ENCODE data around the gene GRM1.

The GRM1 gene

GRCh38 chr6:146100776-146101175 is 71.9 kb downstream of the GRM1 start:
- no peak for FAIRE-seq

- FAIRE-seq = no peak
Observed at GRCh38 chr6:146103416-146104072, 74.7 kb downstream of the GRM1 start.

DNA sequence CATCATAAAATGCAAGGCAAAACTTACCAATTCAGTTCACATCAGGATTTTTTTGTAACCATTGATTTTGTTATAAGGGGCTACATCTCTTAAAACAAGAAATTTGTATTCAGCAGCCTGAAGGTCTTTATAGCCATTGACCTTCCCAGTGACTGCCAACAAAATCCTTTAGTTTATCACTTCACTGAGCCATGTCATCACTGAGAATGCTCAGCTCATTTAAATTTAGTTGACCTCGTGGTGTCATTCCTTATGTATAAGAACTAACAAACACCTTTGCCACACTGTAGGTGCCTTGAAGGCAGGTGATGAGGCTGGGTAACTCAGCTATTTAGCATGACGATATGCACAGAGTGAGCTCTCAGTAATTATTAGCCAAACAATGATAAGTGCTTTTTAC is 77.7 kb downstream of the GRM1 start:
- no peak for FAIRE-seq

DNA sequence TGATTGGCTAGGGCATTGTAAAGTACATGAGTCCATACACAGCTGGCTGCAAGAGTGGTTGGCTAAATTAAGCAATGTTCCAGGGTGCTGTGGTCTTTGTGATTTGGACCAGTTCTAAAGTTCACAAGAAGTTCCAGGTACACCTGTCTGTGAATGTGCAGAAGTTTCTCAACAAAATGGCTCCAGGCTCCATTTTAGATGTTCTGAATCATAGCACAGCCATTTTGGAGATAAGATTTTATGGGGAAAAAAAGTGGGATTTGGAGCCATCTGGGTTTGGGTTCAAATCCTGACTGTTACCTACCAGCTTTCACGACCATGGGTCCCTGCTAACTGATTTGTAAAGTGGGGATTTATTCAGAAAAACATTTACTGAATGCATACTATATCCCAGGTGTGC is 82.1 kb downstream of the GRM1 start:
- FAIRE-seq = no peak

- no peak for FAIRE-seq
Observed at GRCh38 chr6:146111881-146112450, 83.1 kb downstream of the GRM1 start.

DNA sequence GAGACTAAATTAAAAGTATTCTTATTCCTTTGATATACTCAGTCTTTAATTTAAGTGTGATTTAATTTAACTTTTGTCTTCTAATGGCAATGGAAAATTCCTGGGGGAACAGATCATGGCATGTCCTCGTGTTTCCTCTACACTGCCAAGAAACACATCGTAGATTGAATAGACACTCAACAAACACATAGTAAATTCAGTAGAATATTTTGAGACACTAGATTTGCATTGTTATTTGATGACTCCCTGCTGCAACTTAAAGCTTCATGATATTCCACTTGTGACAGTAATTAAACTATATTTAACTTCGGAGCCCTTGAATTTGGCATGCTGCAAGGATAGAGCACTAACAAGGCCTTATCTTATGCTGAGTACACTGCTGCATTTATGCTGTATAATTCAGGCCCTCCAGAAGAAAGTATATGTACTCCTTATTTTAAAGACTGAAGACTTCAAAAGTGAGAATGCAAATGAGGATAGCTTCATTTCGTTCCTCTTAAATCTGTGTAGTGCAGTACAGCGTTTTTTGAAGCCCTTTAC is 84.3 kb downstream of the GRM1 start:
- no peak for FAIRE-seq

GRCh38 chr6:146123616-146124015 is 94.8 kb downstream of the GRM1 start:
- no peak for FAIRE-seq

- FAIRE-seq = no peak
Observed at GRCh38 chr6:146127447-146128215, 98.8 kb downstream of the GRM1 start.

- no peak for FAIRE-seq
Observed at GRCh38 chr6:146133866-146134265, 105.0 kb downstream of the GRM1 start.

- FAIRE-seq = no peak
Observed at GRCh38 chr6:146135167-146135566, 106.3 kb downstream of the GRM1 start.

DNA sequence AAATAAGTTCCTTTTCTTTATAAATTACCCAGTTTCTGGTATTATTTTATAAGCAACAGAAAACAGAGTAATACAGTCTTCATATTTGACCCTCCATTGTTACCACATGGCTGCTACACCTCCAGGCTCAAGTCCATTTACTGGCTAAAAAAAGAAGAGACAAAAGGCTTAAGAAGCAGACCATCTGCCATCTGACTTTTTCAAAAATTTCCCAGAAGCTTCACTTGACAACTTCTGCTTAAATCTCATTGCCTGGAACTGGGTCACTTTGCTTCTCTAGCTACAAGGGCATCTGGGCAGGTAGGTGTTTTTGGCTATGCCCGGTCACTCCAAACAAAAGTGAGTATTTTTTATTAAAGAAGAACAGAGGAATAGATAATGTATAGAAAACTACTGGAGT is 118.0 kb downstream of the GRM1 start:
- FAIRE-seq = no peak

DNA sequence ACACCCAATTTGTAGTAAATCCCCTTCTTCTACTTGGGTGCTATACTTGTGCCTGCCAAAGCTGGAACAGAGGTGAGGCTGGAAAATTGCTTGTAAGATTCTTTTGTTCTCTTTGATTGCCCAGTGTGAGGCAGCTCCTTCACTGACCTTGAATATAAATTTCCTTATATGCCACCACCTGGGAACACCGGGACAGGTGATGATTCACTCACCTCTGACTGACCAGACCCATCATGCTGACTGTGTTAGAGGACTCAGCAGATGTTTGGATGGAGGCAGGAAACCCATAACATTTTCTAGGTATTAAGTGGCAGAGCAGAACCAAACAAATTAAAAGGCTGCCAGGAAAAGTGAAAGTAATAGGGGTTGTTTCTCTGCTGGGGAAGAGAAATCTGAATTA is 120.9 kb downstream of the GRM1 start:
- no peak for FAIRE-seq

- FAIRE-seq = no peak
Observed at GRCh38 chr6:146153040-146153758, 124.3 kb downstream of the GRM1 start.

DNA sequence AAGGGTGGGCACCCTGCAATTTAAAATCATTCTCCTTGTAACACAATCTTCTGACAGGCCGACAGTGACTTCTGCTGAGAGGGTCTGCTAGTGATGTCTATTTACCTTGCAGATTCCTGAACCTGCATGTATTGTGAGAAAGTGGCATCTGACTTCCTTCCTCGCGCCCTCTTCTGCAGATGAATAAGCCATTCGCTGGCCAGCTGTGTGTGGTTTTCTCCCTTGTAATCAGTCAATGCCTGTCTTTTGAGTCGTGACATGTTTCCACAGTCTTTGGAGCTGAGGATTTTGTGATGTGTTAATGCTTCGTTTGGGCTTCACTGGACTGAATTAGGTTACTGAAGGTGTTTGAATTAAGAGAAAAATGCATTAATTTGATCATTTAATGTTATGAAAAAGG is 125.3 kb downstream of the GRM1 start:
- no peak for FAIRE-seq

GRCh38 chr6:146161664-146162063 is 132.8 kb downstream of the GRM1 start:
- FAIRE-seq = no peak

DNA sequence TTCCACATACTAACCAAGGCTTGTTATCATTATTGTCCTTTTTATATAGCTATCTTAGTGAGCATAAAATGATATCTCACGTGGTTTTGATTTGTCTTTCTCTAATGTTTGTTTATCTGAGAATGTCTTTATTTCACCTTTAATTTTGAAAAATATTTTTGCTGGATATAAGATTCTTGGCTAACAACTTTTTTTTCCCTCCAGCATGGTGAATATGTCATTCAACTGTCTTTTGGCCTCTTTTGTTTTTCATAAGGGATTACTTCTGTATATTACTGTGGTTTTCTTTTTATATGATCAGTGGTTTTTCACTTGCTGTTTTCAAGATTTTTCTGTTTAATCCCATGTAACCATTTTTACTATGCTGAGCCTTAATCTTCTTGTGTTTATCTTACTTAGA is 141.0 kb downstream of the GRM1 start:
- no peak for FAIRE-seq

DNA sequence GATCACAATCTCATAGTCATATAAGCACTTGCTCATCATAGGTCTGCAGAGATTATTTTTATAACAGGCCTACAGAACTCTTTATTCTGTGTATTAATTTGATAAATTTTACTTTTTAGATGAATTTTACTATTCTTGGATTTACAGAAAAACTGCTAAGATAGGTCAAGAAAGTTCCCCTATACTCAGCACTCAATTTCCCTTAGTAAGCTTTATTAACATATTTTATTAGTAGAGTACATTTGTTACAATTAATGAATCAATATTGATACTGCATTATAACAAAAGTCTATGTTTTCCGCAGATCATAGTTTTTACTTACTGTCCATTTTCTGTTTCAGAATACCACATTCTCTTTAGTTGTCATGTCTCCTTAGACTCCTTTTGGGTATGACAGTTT is 148.9 kb downstream of the GRM1 start:
- no peak for FAIRE-seq

GRCh38 chr6:146183831-146184230 is 155.0 kb downstream of the GRM1 start:
- FAIRE-seq = no peak

DNA sequence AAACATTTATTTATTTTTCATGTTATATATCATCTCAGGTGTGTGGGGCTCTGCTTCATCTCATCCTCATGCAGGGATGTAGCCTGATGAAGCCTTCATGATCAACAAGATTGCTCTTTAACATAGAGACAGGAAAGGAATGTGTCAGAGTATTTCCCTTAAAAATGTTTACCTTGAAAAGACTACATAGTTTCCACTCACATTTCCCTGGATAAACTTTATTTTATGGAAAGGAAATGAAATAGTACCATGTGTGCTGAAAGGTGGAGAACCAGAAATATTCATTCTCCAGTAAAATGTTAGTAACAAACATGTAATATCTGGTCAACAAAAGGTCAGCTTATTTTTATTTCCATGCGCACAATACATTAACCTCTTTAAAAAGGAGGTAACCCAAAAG is 155.8 kb downstream of the GRM1 start:
- no peak for FAIRE-seq

DNA sequence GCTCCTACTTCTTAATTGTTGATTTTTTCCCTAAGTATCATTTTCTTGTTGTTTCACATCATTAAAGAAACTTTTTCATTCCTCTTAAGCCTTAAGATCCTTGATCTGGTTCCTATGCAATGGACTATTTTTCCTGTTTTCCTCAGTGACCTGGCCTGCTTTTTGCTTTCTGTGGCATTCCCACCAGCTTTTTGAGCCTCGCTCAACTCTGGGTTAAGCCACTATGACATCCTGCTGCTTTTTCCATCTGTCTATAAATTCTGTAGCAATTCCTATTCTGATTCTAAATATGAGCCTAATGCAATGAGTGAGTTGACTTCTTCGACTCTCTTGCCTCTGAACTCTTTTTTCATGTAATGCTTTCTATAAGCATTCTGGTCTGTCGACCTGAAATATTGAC is 160.3 kb downstream of the GRM1 start:
- FAIRE-seq = no peak

DNA sequence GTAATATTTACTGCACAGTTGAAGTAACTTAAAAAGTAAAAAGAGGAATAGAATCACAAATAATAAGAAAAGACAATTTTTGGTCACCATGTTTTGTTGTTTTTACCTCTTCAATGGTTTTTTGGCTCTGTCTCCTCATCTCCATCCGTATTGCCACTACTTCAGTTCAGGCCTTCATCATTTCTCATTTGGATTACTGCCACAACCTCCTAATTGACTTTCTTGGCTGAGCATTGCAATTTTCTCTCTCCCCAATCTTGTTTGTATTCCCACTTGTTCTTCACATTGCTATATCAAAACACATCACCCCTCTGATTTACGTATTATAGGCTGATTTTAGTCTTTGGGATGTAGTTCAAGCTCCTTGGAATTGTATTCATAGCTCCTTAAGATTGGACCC is 161.7 kb downstream of the GRM1 start:
- FAIRE-seq = no peak

GRCh38 chr6:146191166-146191565 is 162.3 kb downstream of the GRM1 start:
- FAIRE-seq = no peak

DNA sequence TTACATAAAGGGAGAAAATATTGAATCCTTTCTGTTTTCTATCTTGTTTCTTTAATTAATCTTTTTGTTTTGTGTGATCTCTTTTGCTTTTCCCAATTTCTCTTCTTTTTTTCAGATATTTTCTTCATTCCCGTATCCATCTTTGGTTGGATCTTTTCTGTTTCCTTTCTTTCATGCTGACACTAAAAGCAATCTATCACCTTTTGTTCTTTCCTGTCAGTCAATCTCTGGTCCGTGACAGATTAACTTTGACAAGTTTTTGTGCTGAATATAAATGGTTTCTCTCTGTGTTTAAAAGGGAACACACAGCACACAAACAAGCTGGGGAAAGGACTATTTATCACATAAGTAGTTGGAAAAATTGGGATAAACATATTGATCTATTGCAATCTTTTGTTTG is 162.8 kb downstream of the GRM1 start:
- no peak for FAIRE-seq

- FAIRE-seq = no peak
Observed at GRCh38 chr6:146194434-146194833, 165.6 kb downstream of the GRM1 start.

Measured in A204.1 (cell line).